Activated CD8-positive, alpha-beta T cell treated with anti-CD3 and anti-CD28 coated beads, Interleukin-2, amount 10 ng/mL, durations not matched to agents 7 days and 5 days (primary cell): ENCODE data around the gene RASD2. TPM values are rescaled to one million over a fixed set of nuclear protein-coding genes. Genes with fewer than 3 reads are reported as not detected.
"Not testable (repeated sequence)": the region's sequence is repeated elsewhere in the genome, so short reads cannot be mapped to it uniquely, and the experiment has no call there.

Source experiments
- ATAC-seq: fragments of 150-1000 bp; cut with Tn5 transposase; one replicate; pipeline ENCODE4 v1.10.0; 2021; ENCODE audit warnings: moderate library complexity
- CTCF ChIA-PET: fragments of 350-600 bp; sonication (Branson Sonifier 250); formaldehyde crosslinking; loops from one replicate; lab custom pipeline; 2021; ENCODE audit warnings: antibody characterized with exemption; lab: Charles Lee
- POLR2A ChIA-PET: fragments of 350-600 bp; sonication (Branson Sonifier 250); formaldehyde crosslinking; loops from one replicate; lab custom pipeline; 2021; ENCODE audit warnings: antibody characterized with exemption; lab: Charles Lee
- DNase-seq: peaks from one replicate; pipeline ENCODE4 v3.0.0-alpha.2; 2020
- H3K27ac Mint-ChIP-seq: one replicate; pipeline ENCODE4 v1.8.0; 2021; ENCODE audit warnings: mild to moderate bottlenecking, mixed read lengths
- H3K27me3 Mint-ChIP-seq: one replicate; pipeline ENCODE4 v1.8.0; 2021; ENCODE audit warnings: low read depth, mixed read lengths
- H3K36me3 Mint-ChIP-seq: one replicate; pipeline ENCODE4 v1.8.0; 2021; ENCODE audit warnings: low read depth, mixed read lengths
- H3K4me1 Mint-ChIP-seq: one replicate; pipeline ENCODE4 v1.8.0; 2021; ENCODE audit warnings: low read depth, mixed read lengths
- H3K4me3 Mint-ChIP-seq: one replicate; pipeline ENCODE4 v1.8.0; 2021; ENCODE audit warnings: mild to moderate bottlenecking, mixed read lengths
- H3K9me3 Mint-ChIP-seq: one replicate; pipeline ENCODE4 v1.8.0; 2022; ENCODE audit warnings: mixed read lengths; ENCODE audit not compliant: insufficient read depth
- total RNA-seq, 2 experiments: library from RNA; stranded (reverse); gene quantifications; one replicate each; pipeline ENCODE4 v1.2.3, GENCODE V29; 2021

The RASD2 gene
- total RNA-seq, 2 experiments from 2014 or later, result 0.08 TPM

- Mint-ChIP-seq H3K4me1 (no peaks in the 10 kb centered on the region), H3K9me3 (no peaks in the 10 kb centered on the region), H3K4me3 (no peak overlapping the region), H3K27me3 (peaks cover 16% of the 10 kb centered on the region), H3K36me3 (no peaks in the 10 kb centered on the region), H3K27ac (no peak overlapping the region)
- ChIA-PET CTCF (no interaction called here), POLR2A (no interaction called here)
- DNase-seq (no peak), ATAC-seq (no peak)
Observed at GRCh38 chr22:35509451-35509850, 31.2 kb upstream of the RASD2 start.

- ATAC-seq (no peak), DNase-seq (no peak)
- ChIA-PET CTCF (no interaction called here), POLR2A (no interaction called here)
- no peaks in the 10 kb centered on the region for H3K4me1 Mint-ChIP-seq
- no peak overlapping the region for H3K27ac Mint-ChIP-seq
- peaks cover 17% of the 10 kb centered on the region for H3K27me3 Mint-ChIP-seq
- no peaks in the 10 kb centered on the region for H3K36me3 Mint-ChIP-seq
- no peak overlapping the region for H3K4me3 Mint-ChIP-seq
- no peaks in the 10 kb centered on the region for H3K9me3 Mint-ChIP-seq
Observed at GRCh38 chr22:35509960-35510359, 30.7 kb upstream of the RASD2 start.

GRCh38 chr22:35510481-35510934, 30.1 kb upstream of the RASD2 start:
- Mint-ChIP-seq H3K27me3 (peaks cover 17% of the 10 kb centered on the region), H3K9me3 (no peaks in the 10 kb centered on the region), H3K27ac (no peak overlapping the region), H3K4me3 (no peak overlapping the region), H3K36me3 (no peaks in the 10 kb centered on the region), H3K4me1 (no peaks in the 10 kb centered on the region)
- ATAC-seq (no peak), DNase-seq (no peak)
- POLR2A ChIA-PET, result interaction anchor here (0.7 kb wide), 1 partner anchor 123 kb away, joined by 5 read pairs; no protein-coding TSS in a partner anchor
- CTCF ChIA-PET, result no interaction called here

GRCh38 chr22:35510951-35511350, 29.7 kb upstream of the RASD2 start:
- peaks cover 17% of the 10 kb centered on the region for H3K27me3 Mint-ChIP-seq
- POLR2A ChIA-PET, result interaction anchor here (0.7 kb wide), 1 partner anchor 124 kb away, joined by 5 read pairs; no protein-coding TSS in a partner anchor
- H3K4me1 Mint-ChIP-seq, result no peaks in the 10 kb centered on the region
- no peaks in the 10 kb centered on the region for H3K9me3 Mint-ChIP-seq
- CTCF ChIA-PET, result no interaction called here
- ATAC-seq (no peak), DNase-seq (no peak)
- no peak overlapping the region for H3K4me3 Mint-ChIP-seq
- H3K36me3 Mint-ChIP-seq, result no peaks in the 10 kb centered on the region
- no peak overlapping the region for H3K27ac Mint-ChIP-seq

- POLR2A ChIA-PET, result no interaction called here
- H3K4me1 Mint-ChIP-seq, result no peaks in the 10 kb centered on the region
- no peak for ATAC-seq
Observed at GRCh38 chr22:35514366-35514765, 26.3 kb upstream of the RASD2 start.

GRCh38 chr22:35515952-35516351, 24.7 kb upstream of the RASD2 start:
- CTCF ChIA-PET, ATAC-seq, DNase-seq, H3K9me3 Mint-ChIP-seq, H3K4me1 Mint-ChIP-seq, H3K36me3 Mint-ChIP-seq, POLR2A ChIA-PET, H3K4me3 Mint-ChIP-seq, H3K27ac Mint-ChIP-seq: not testable (repeated sequence)
- H3K27me3 Mint-ChIP-seq, result peaks cover 26% of the 10 kb centered on the region

More at GRCh38 chr22:35514366-35514765, 26.3 kb upstream of the RASD2 start:
- peaks cover 21% of the 10 kb centered on the region for H3K27me3 Mint-ChIP-seq
- no peaks in the 10 kb centered on the region for H3K9me3 Mint-ChIP-seq
- H3K4me3 Mint-ChIP-seq, result no peak overlapping the region
- H3K36me3 Mint-ChIP-seq, result no peaks in the 10 kb centered on the region
- H3K27ac Mint-ChIP-seq, result no peak overlapping the region
- CTCF ChIA-PET, result no interaction called here
- no peak for DNase-seq

- Mint-ChIP-seq H3K36me3 (no peaks in the 10 kb centered on the region), H3K27me3 (peaks cover 26% of the 10 kb centered on the region), H3K9me3 (no peaks in the 10 kb centered on the region), H3K4me1 (no peaks in the 10 kb centered on the region), H3K4me3 (no peak overlapping the region), H3K27ac (no peak overlapping the region)
- DNase-seq (no peak), ATAC-seq (no peak)
- POLR2A ChIA-PET, result no interaction called here
- CTCF ChIA-PET, result no interaction called here
Observed at GRCh38 chr22:35516723-35517122, 23.9 kb upstream of the RASD2 start.

- Mint-ChIP-seq H3K27ac (no peak overlapping the region), H3K4me1 (no peaks in the 10 kb centered on the region), H3K36me3 (no peaks in the 10 kb centered on the region), H3K9me3 (no peaks in the 10 kb centered on the region), H3K27me3 (peaks cover 28% of the 10 kb centered on the region), H3K4me3 (no peak overlapping the region)
- ChIA-PET POLR2A (no interaction called here), CTCF (no interaction called here)
- no peak for DNase-seq
- no peak for ATAC-seq
Observed at GRCh38 chr22:35517207-35517606, 23.4 kb upstream of the RASD2 start.

GRCh38 chr22:35517769-35518530, 22.7 kb upstream of the RASD2 start:
- CTCF ChIA-PET, result no interaction called here
- H3K4me1 Mint-ChIP-seq, result no peaks in the 10 kb centered on the region
- DNase-seq, result no peak
- no peak overlapping the region for H3K27ac Mint-ChIP-seq
- POLR2A ChIA-PET, result no interaction called here
- H3K36me3 Mint-ChIP-seq, result no peaks in the 10 kb centered on the region
- H3K27me3 Mint-ChIP-seq, result peaks cover 34% of the 10 kb centered on the region
- no peak for ATAC-seq
- H3K9me3 Mint-ChIP-seq, result no peaks in the 10 kb centered on the region
- no peak overlapping the region for H3K4me3 Mint-ChIP-seq

- Mint-ChIP-seq H3K27me3 (peaks cover 28% of the 10 kb centered on the region), H3K36me3 (no peaks in the 10 kb centered on the region), H3K4me1 (no peaks in the 10 kb centered on the region), H3K27ac (no peak overlapping the region), H3K9me3 (no peaks in the 10 kb centered on the region), H3K4me3 (no peak overlapping the region)
- ChIA-PET POLR2A (no interaction called here), CTCF (interaction anchor here (0.7 kb wide), 1 partner anchor 168 kb away, joined by 3 read pairs; no protein-coding TSS in a partner anchor)
- ATAC-seq, result no peak
- DNase-seq, result no peak
Observed at GRCh38 chr22:35518811-35519210, 21.8 kb upstream of the RASD2 start.

GRCh38 chr22:35519306-35520000, 21.2 kb upstream of the RASD2 start:
- H3K27me3 Mint-ChIP-seq, result peaks cover 23% of the 10 kb centered on the region
- CTCF ChIA-PET, result interaction anchor here (0.7 kb wide), 1 partner anchor 168 kb away, joined by 3 read pairs; no protein-coding TSS in a partner anchor
- ATAC-seq, result no peak

More at GRCh38 chr22:35519306-35520000, 21.2 kb upstream of the RASD2 start:
- POLR2A ChIA-PET, result interaction anchor here (0.9 kb wide), 1 partner anchor 17 kb away, joined by 3 read pairs; no protein-coding TSS in a partner anchor
- Mint-ChIP-seq H3K27ac (no peak overlapping the region), H3K4me1 (no peaks in the 10 kb centered on the region), H3K36me3 (no peaks in the 10 kb centered on the region), H3K4me3 (no peak overlapping the region), H3K9me3 (no peaks in the 10 kb centered on the region)
- no peak for DNase-seq
